OCI-LY7 (cell line): ENCODE measurements around the gene HIGD2A.

Experiments
- CTCF ChIP-seq: fragments of 200-600 bp; sonication (generic); conservative IDR thresholded peaks from 2 replicates; pipeline ENCODE4 v1.5.1; 2014; ENCODE audit warnings: mild to moderate bottlenecking, antibody characterized with exemption, low read length, moderate library complexity, mixed read lengths
- EZH2phosphoT487 ChIP-seq: fragments of 200-600 bp; sonication (generic); IDR thresholded peaks from 2 replicates; pipeline ENCODE4 v1.6.1; 2018; ENCODE audit warnings: low read depth, borderline replicate concordance, mild to moderate bottlenecking, mixed run types, antibody characterized with exemption, low read length, moderate library complexity, mixed read lengths

- TF ChIP-seq CTCF = no peak
- no peak for TF ChIP-seq EZH2phosphoT487
These were observed 19.8 kb upstream of the HIGD2A start for GRCh38 chr5:176368726-176369125.
